Measurements from ENCODE around the gene PANX2. TPM values are rescaled to one million over a fixed set of nuclear protein-coding genes. Genes with fewer than 3 reads are reported as not detected.
A peak's percentile ranks its signal among the peaks of the same experiment; 100 is the strongest.

The PANX2 gene
- total and polyA plus RNA-seq, 7 donors = 0.17 to 3.0 (median 0.36) TPM; not detected in 2

- Histone ChIP-seq H3K9me3 (no peaks in the 10 kb centered on the region), H3K27ac (peak overlapping the region; percentile 63 to 82 (median 78)), H3K4me1 (peaks cover 0 to 61% (median 50%) of the 10 kb centered on the region in 4 donors), H3K36me3 (peaks cover 0 to 13% (median 6%) of the 10 kb centered on the region in 4 donors), H3K27me3 (no peaks in the 10 kb centered on the region), H3K4me3 (no peak overlapping the region)
- no peak for DNase-seq
- intact Hi-C loops (cut with DNase I) = loop anchor here (10.0 kb wide), 2 partner anchors 225 to 265 kb away; partner anchors contain the start of gene PIM3
- 48 to 65% methylated on average over 20 of the region's 20 CpGs for WGBS, 2 donors
- no peak for TF ChIP-seq EP300 (IDR thresholded peaks at IDR 0.05)
- TF ChIP-seq POLR2AphosphoS5 (IDR thresholded peaks at IDR 0.05) = no peak
- no peak for TF ChIP-seq POLR2A (IDR thresholded peaks at IDR 0.05)
- no peak for TF ChIP-seq CTCF (IDR thresholded peaks at IDR 0.05)
Measured at GRCh38 chr22:50189184-50189848, 18.8 kb downstream of the PANX2 start.

GRCh38 chr22:50189849-50190181, 19.3 kb downstream of the PANX2 start:
- WGBS, 2 donors = 0 to 10% methylated on average over 4 of the region's 4 CpGs
- peak overlapping the region; percentile 19 to 47 (median 41) for H3K4me3 ChIP-seq
- peaks cover 0 to 56% (median 45%) of the 10 kb centered on the region in 4 donors for H3K4me1 ChIP-seq
- no peak for TF ChIP-seq EP300 (IDR thresholded peaks at IDR 0.05)
- TF ChIP-seq POLR2A (IDR thresholded peaks at IDR 0.05) = no peak
- no peak for TF ChIP-seq CTCF (IDR thresholded peaks at IDR 0.05)
- no peak for TF ChIP-seq POLR2AphosphoS5 (IDR thresholded peaks at IDR 0.05)
- H3K36me3 ChIP-seq = peaks cover 0 to 18% (median 10%) of the 10 kb centered on the region in 4 donors
- intact Hi-C loops (cut with DNase I) = loop anchor here (10.0 kb wide), 3 partner anchors 225 to 335 kb away; partner anchors contain the start of genes PIM3 and ZBED4
- DNase-seq = no peak
- H3K27me3 ChIP-seq = no peaks in the 10 kb centered on the region
- peak overlapping the region; percentile 63 to 82 (median 78) for H3K27ac ChIP-seq
- H3K9me3 ChIP-seq = no peaks in the 10 kb centered on the region

- Histone ChIP-seq H3K27ac (peak overlapping the region; percentile 63 to 82 (median 78)), H3K4me1 (peaks cover 0 to 50% (median 40%) of the 10 kb centered on the region in 4 donors), H3K27me3 (no peaks in the 10 kb centered on the region), H3K9me3 (no peaks in the 10 kb centered on the region), H3K4me3 (peak overlapping the region; percentile 19 to 47 (median 41)), H3K36me3 (peaks cover 0 to 21% (median 11%) of the 10 kb centered on the region in 4 donors)
- intact Hi-C loops (cut with DNase I) = loop anchor here (10.0 kb wide), 1 partner anchor 336 kb away; the partner anchor contains the start of gene ZBED4
- 2 to 3% methylated on average over 43 of the region's 43 CpGs for WGBS, 2 donors
- DNase-seq = peak; percentile 87
- TF ChIP-seq CTCF (IDR thresholded peaks at IDR 0.05) (peak in 1 of 4 experiments; percentile 21), POLR2AphosphoS5 (IDR thresholded peaks at IDR 0.05) (peak in 2 of 4 donors; percentile 21 to 29), POLR2A (IDR thresholded peaks at IDR 0.05) (peak in 1 of 2 donors; percentile 24), EP300 (IDR thresholded peaks at IDR 0.05) (no peak)
Measured at GRCh38 chr22:50190182-50190940, 19.8 kb downstream of the PANX2 start.

GRCh38 chr22:50190941-50191741, 20.6 kb downstream of the PANX2 start:
- peaks cover 0 to 28% (median 11%) of the 10 kb centered on the region in 4 donors for H3K36me3 ChIP-seq
- WGBS, 2 donors = 38 to 62% methylated on average over 18 of the region's 18 CpGs
- H3K27me3 ChIP-seq = no peaks in the 10 kb centered on the region
- intact Hi-C loops (cut with DNase I) = loop anchor here (10.0 kb wide), 1 partner anchor 336 kb away; the partner anchor contains the start of gene ZBED4
- TF ChIP-seq EP300 (IDR thresholded peaks at IDR 0.05) = no peak
- peak in 1 of 4 donors; percentile 18 for TF ChIP-seq POLR2AphosphoS5 (IDR thresholded peaks at IDR 0.05)
- DNase-seq = no peak
- H3K4me3 ChIP-seq = peak overlapping the region; percentile 19 to 47 (median 41)
- peak overlapping the region; percentile 63 to 82 (median 78) for H3K27ac ChIP-seq
- H3K4me1 ChIP-seq = peaks cover 0 to 50% (median 39%) of the 10 kb centered on the region in 4 donors
- no peaks in the 10 kb centered on the region for H3K9me3 ChIP-seq

All from sigmoid colon (tissue), 7 donors.